HL-60 (cell line): ENCODE data around the gene LKAAEAR1.
"Not testable (repeated sequence)": the region's sequence is repeated elsewhere in the genome, so short reads cannot be mapped to it uniquely, and the experiment has no call there.

Experiments
- DNase-seq, 2 experiments: peaks; one replicate each; pipeline ENCODE4 v3.0.0-alpha.2; 2010 to 2020; ENCODE audit warnings: low read depth in 1 of 2, low spot score in 1 of 2
- H3K27ac ChIP-seq: fragments of 250-450 bp; sonication (Bioruptor Pico); replicated peaks from 2 replicates; pipeline ENCODE4 v1.5.1; 2020; ENCODE audit warnings: mild to moderate bottlenecking, moderate library complexity
- H3K27me3 ChIP-seq: fragments of 250-450 bp; sonication (Bioruptor Pico); 2 replicates; pipeline ENCODE4 v1.5.1; 2021; ENCODE audit warnings: mild to moderate bottlenecking, moderate library complexity; ENCODE audit not compliant: insufficient read depth, poor library complexity, severe bottlenecking
- H3K4me3 ChIP-seq: replicated peaks from 2 replicates; pipeline ENCODE4 v1.5.1; 2011; ENCODE audit warnings: mild to moderate bottlenecking, control low read depth, low read length; ENCODE audit not compliant: insufficient read depth
- CTCF ChIP-seq: IDR thresholded peaks from one replicate; pipeline ENCODE4 v1.5.1; 2011; ENCODE audit warnings: low read length, control low read depth, inconsistent platforms; ENCODE audit not compliant: insufficient read depth
- GABPA ChIP-seq: IDR thresholded peaks from 2 replicates; pipeline ENCODE4 v1.6.1; 2012; ENCODE audit warnings: low read depth
- POLR2AphosphoS5 ChIP-seq: IDR thresholded peaks from 2 replicates; pipeline ENCODE4 v1.6.1; 2012; ENCODE audit warnings: low read depth
- SPI1 ChIP-seq: IDR thresholded peaks from 2 replicates; pipeline ENCODE4 v1.6.1; 2012; ENCODE audit warnings: low read depth, mild to moderate bottlenecking, borderline replicate concordance
- TF ChIP-seq, protein P1 (sequence below): IDR thresholded peaks from 2 replicates; pipeline ENCODE4 v1.6.1; 2012; ENCODE audit warnings: low read depth; ENCODE audit not compliant: insufficient replicate concordance

The LKAAEAR1 gene

GRCh38 chr20:64091340-64091739 is 7.1 kb upstream of the LKAAEAR1 start:
- no peak for DNase-seq
- Histone ChIP-seq H3K4me3 (no peak overlapping the region), H3K27ac (no peak overlapping the region), H3K27me3 (no peaks in the 10 kb centered on the region)
- TF ChIP-seq POLR2AphosphoS5 (no peak), SPI1 (no peak), CTCF (no peak), GABPA (no peak)
- TF ChIP-seq, protein P1, sequence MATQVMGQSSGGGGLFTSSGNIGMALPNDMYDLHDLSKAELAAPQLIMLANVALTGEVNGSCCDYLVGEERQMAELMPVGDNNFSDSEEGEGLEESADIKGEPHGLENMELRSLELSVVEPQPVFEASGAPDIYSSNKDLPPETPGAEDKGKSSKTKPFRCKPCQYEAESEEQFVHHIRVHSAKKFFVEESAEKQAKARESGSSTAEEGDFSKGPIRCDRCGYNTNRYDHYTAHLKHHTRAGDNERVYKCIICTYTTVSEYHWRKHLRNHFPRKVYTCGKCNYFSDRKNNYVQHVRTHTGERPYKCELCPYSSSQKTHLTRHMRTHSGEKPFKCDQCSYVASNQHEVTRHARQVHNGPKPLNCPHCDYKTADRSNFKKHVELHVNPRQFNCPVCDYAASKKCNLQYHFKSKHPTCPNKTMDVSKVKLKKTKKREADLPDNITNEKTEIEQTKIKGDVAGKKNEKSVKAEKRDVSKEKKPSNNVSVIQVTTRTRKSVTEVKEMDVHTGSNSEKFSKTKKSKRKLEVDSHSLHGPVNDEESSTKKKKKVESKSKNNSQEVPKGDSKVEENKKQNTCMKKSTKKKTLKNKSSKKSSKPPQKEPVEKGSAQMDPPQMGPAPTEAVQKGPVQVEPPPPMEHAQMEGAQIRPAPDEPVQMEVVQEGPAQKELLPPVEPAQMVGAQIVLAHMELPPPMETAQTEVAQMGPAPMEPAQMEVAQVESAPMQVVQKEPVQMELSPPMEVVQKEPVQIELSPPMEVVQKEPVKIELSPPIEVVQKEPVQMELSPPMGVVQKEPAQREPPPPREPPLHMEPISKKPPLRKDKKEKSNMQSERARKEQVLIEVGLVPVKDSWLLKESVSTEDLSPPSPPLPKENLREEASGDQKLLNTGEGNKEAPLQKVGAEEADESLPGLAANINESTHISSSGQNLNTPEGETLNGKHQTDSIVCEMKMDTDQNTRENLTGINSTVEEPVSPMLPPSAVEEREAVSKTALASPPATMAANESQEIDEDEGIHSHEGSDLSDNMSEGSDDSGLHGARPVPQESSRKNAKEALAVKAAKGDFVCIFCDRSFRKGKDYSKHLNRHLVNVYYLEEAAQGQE: no peak

DNA sequence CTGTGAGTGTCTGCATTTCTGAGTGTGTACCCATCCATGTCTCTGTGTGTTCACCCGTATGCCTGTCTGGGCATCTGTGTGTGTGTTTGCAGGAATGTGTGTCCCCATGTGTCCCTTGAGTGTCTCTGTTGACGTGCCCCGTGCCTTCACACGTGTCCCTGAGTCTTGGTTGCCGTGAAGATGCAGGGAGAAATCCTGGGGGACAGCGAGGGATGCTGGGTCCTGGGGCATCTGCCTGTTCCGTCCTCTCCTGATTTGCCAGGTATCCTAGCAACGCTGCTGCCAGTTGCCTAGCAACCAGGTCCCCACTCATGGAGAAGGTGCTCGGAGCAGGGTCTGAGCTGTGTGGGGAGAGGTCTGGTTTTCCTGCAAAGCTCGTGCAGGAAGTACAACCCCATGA is 6.0 kb upstream of the LKAAEAR1 start:
- H3K4me3 ChIP-seq: no peak overlapping the region
- no peak overlapping the region for H3K27ac ChIP-seq
- TF ChIP-seq GABPA: no peak
- no peak for TF ChIP-seq POLR2AphosphoS5
- TF ChIP-seq CTCF: no peak
- TF ChIP-seq, protein P1: no peak
- TF ChIP-seq SPI1: no peak
- no peak for DNase-seq
- H3K27me3 ChIP-seq: no peaks in the 10 kb centered on the region

DNA sequence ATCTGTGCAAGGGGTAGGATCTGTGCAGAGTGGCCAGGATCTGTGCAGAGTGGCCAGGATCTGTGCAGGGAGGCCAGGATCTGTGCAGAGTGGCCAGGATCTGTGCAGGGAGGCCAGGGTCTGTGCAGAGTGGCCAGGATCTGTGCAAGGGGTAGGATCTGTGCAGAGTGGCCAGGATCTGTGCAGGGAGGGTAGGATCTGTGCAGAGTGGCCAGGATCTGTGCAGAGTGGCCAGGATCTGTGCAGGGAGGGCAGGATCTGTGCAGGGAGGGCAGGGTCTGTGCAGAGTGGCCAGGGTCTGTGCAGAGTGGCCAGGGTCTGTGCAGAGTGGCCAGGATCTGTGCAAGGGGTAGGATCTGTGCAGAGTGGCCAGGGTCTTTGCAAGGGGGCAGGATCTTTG is 4.4 kb upstream of the LKAAEAR1 start:
- not testable (repeated sequence) for DNase-seq, H3K27me3 ChIP-seq, H3K4me3 ChIP-seq, H3K27ac ChIP-seq

- H3K4me3 ChIP-seq, H3K27ac ChIP-seq, H3K27me3 ChIP-seq, DNase-seq: not testable (repeated sequence)
These were observed 3.1 kb upstream of the LKAAEAR1 start for GRCh38 chr20:64087226-64087825.

DNA sequence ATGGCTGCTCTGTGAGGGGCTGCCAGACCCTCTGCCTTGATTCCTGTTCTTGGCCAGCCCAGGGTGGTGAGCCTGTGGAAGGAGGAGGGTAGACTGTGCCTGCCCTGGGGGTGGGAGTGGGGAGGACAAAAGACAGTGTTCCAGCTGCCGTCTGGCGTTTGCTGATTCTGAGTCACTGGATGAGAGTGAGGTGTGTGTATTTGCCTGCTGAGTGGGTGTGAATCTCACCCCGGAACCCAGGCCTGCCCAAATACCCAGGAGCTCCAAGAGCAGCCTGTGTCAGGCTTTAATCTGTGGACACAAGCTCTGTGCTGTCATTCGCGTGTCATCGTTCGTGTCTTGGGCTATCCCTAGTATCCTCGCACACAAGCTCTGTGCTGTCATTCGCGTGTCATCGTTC is 2.6 kb upstream of the LKAAEAR1 start:
- DNase-seq: no peak
- H3K27ac ChIP-seq: no peak overlapping the region
- H3K27me3 ChIP-seq: no peaks in the 10 kb centered on the region
- TF ChIP-seq SPI1 (no peak), POLR2AphosphoS5 (no peak), GABPA (no peak), CTCF (no peak)
- TF ChIP-seq, protein P1: no peak
- no peak overlapping the region for H3K4me3 ChIP-seq
